NOMO-1 treated with DMSO at 0.1 percent for 48 hours (cell line): ENCODE results near the gene NDUFA12.

Experiments
- DNase-seq: peaks from one replicate; lab custom pipeline; 2025; ENCODE audit not compliant: unreplicated experiment; lab: John Stamatoyannopoulos, UW

NDUFA12 gene

DNA sequence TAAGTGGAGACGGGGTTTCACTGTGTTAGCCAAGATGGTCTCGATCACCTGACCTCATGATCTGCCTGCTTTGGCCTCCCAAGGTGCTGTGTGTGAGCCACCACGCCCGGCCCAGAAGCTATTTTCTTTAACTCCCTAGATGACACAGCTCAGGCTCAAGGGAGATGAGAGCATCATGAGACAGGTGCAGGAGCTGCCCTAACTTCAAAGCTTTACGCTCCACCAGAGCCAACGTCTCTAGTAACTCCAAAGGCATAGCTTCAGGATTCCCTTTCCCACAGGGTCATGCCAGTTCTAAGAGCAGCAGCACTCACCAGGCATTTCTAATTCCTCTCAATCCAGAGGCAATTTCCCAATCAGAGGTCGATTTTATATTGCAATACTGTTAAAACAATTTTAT is 21.0 kb downstream of the NDUFA12 start:
- no peak for DNase-seq

DNA sequence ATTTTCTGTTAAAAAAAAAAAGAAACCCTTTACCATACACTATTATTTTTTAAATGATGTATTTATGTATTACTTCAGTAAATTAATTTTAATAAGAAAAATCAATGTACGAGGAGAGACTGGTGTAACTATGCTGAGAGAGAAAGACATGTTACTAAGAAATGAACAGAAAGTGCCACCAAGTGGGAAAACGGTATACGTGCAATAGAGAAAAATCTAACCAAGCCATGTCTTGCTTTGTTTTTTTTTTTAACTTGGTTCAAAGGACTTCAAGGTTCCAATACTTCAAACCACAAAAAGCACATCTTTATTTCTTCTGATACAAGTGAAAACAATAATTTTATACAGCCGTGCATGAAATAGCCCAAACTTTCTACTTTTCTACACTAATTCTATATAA is 22.9 kb downstream of the NDUFA12 start:
- DNase-seq, result no peak

DNA sequence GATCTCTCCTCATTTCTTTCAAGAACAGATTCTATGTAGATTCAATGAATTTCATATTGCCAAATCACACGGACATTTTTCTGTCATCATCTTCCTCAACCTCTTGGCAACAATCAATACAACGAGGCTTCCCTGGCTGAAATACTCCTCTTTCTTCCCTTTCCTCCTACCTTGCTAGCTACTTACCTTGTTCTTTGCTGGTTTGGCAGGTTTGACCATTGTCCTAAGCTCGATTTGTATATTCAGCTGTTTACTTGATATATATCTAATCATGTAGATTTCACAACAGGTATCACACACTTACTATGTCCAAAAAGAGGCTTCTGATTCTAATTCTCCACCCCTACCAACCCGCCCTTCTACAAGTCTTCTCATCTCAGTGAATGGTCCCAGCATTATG is 23.6 kb downstream of the NDUFA12 start:
- DNase-seq, result no peak

DNA sequence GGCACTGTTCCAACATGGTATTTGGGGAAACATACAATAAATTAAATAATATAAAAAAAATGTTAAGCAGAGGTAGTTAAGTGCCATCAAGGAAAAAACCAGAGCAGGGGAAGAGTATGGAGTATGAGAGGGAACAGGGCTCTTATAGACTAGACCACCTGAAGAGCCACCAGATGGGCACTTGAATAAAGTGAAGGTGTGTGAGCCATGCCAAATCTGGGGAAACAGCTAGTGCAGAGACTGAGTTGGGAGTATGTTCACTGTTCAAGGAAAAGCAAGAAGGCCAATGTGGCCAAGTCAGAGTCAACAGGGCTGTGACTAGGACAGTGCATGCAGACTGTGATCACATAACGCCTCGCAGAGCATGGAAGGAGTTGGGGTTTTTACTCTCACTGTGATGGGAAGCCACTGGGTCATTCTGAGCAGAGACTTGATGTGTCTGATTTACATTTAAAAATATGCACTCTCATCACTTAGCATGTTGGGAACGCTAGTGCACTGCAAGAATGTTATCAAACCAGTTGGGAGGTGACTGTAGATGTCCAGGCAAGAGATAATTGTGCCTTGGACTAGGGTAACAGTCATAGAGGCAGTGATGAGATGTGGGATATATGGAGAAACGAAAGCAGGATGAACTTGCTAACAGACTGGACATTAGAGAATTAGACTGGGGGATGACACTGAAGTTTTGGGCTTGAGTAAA is 25.6 kb downstream of the NDUFA12 start:
- no peak for DNase-seq

DNA sequence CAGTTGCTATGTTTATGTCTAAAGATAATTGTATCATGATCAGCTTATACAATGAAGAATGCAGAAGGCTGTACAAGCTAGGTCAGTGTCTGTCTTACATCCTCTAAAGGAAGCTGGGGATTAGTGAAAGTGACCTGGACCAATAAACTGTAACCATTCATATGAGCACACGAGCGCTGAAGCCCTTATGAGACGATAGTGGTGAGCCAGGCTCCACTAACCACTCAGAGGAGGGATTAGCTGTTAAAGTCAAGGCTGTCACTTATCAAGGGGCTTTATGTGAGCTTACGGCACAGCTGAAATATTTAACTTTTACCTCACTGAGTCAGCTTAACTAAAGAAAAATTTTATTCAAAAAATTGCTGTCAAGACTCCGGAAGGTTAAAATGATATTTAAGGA is 30.3 kb downstream of the NDUFA12 start:
- DNase-seq, result no peak

DNA sequence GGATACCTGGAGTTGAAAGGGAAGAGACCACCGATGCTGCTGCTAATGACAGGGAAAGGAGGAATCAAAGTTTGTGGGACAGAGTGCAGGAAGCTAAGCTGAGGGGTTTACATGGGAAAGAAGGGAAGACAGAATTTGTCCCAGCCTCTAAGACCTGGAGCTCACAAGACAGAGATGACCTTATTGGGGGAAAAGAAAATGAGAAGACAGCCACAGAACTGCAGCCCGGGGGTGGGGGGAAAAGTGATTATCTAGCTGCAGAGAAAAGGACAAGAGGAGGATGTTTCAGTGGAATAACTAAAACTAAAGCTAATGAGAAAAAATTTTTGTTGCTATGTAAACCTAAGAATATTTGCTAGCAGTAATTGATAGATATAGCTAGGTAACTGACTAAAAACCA is 30.7 kb downstream of the NDUFA12 start:
- no peak for DNase-seq

DNA sequence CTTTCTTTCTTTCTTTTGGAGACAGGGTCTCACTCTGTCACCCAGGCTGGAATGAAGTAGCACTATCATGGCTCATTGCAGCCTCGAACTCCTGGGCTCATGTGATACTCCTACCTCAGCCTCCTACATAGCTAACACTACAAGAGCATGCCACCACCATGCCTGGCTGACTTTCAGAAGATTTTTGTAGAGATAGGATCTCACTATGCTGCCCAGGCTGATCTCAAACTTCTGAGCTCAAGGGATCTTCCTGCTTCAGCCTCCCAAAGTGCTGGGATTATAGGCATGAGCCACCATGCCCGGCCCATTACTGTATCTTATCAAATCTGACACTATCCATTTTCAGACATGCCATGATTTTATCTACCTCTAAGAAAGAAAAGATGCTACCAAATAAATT is 31.6 kb downstream of the NDUFA12 start:
- DNase-seq, result no peak

DNA sequence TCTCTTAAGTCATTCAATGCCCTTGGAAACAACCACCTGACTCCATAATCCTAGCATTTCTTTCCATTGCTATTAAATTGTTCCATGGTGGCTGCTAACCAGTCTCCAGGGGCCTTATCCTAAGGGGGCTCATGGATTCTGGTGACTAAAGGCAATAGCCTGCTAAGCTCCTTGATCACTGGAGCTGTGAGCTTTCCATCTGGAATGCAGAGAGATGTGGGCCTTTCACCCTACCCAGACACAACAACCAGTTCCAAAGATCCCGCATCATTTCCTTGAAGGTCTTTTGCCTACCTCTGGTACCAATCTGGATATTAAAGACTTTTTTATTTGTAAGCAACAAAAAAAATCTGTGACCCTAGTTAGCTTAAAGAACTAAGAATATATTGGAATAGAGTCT is 32.9 kb downstream of the NDUFA12 start:
- no peak for DNase-seq

DNA sequence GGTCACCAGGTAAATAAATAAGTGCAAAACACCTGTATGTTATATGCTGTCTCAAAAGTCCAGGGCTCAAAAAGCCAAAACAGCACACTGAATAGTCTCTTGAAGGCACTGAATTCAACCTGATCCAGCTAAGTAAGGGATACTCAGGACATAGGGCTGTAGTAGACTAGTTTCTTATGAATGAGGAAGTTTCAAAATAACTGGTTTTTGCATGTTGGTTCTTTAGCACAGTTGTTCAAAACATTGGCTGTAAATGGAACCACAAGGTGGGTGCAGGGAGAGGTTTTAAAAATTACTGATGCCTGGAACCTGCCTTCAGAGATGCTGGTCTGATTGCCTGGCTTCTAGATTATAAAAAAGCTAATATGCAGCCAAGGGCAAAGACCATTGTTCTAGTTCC is 34.1 kb downstream of the NDUFA12 start:
- DNase-seq, result peak; percentile 4

DNA sequence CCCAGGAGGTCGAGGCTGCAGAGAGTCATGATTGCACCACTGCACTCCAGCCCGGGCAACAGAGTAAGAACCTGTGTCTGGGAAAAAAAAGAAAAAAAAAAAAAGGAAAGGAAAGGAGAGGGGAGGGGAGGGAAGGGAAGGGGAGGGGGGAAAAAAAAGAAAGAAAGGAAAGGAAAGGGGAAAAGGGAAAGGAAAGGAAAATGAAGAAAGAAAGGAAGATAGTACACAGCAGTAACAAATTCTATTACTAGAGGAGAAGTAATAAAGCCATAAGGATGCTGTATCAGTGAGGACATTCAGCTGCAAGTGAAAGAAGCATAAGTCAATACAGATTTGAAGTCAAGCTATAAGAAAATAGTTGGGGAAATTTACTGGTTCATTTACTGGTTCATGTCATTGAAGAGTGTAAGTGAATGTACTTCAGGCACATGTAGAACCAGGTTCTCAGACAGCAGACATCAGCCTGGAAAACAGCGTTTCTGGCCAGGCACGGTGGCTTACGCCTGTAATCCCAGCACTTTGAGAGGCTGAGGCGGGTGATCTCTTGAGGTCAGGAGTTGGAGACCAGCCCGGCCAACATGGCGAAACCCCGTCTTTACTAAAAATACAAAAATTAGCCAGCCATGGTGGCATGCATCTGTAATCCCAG is 37.4 kb downstream of the NDUFA12 start:
- no peak for DNase-seq

DNA sequence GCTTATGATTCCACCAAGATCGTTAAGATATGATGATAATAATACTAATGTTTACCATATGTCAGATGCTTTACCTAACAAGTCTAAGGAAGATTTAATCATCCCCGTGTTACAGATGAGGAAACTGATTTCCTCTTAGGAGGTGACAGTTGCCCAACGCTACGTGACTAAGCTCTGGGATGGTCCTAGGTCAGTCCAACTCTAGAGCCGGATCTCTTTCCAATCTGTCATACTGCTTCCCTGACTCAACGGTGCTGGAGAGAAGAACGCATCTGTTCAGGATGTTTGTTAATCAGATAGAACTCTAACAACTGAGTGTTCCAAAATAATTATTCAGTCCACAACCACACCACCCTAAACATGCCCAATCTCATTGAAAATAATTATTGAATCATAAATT is 39.8 kb downstream of the NDUFA12 start:
- DNase-seq, result no peak

DNA sequence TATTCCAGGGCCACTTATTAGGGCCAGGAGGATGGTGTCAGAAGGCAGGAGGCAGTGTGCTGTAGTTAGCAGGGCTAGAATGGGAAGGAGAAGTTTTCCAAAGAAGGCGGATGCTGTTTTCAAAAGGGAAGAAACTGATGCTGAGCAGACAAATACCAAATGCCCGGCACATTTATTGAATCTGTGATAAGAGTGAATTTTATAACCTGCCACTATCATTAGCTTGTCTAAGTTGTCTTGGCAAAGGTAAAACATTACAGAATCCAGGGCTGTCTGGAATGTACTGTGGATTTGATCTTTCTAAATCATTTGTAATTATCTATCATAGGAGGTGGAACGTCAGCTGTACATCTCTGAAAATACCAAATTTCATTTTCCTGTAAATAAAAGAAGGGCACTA is 40.8 kb downstream of the NDUFA12 start:
- no peak for DNase-seq

DNA sequence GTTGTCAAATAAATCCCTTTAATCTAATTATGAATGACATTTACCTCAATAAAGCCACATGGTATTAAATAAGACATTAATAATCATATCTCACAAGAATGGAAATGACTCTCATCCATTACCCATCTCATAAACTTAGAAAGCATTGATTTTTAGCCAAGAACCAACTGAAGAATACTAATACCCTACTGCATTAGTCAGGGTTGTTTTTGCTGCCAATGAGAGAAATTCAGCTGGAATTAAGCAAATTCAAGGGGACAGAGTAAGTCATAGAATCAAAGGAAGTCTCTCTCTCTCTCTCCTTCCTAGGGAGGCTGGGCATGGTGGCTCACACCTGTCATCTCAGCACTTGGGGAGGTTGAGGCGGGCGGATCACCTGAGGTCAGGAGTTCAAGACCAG is 41.6 kb downstream of the NDUFA12 start:
- DNase-seq, result no peak

DNA sequence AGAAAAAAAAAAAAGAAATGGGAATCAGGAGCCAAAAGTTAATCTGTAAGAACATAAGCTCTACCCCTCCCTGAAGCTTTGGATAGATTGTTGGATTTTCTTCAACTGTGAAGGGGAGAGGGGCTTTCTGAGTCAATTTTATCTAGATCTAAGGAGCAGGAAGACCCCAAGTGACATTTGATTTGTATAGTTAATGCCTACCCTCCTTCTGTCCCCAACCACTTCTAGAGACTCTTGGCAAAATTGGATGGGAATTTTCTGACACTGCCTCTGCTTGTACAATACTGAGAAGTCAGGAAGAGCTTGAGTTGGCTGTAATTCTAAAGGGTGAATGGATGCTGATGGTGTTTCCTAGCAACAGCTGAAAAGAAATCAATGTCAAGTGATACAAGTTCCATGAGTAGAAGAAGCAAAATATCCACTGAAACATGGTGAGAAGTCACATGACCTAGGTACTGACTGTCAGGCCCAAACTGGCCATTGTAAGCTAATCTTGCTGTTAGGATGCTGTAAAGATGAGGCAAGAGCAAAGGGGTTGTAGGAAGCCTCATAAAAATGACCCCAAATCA is 42.2 kb downstream of the NDUFA12 start:
- no peak for DNase-seq

DNA sequence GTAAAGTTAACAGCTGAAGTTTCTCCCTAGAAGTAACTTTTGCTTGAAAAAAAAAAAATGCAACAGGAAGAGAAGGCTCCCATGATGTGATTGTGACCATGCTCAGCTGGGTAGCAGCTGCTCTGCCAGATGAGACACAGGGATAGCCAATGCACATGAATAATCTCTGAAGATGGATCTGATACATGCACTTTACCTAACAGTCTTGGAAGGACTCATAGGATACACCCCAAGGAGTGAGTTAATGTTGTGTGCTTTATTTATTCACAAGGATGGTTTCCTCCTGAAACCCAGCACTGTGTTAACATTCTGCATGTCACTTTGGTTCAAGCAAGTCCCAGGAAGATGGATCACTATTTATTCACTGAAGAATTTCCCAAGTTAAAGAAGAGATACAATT is 46.5 kb downstream of the NDUFA12 start:
- no peak for DNase-seq

DNA sequence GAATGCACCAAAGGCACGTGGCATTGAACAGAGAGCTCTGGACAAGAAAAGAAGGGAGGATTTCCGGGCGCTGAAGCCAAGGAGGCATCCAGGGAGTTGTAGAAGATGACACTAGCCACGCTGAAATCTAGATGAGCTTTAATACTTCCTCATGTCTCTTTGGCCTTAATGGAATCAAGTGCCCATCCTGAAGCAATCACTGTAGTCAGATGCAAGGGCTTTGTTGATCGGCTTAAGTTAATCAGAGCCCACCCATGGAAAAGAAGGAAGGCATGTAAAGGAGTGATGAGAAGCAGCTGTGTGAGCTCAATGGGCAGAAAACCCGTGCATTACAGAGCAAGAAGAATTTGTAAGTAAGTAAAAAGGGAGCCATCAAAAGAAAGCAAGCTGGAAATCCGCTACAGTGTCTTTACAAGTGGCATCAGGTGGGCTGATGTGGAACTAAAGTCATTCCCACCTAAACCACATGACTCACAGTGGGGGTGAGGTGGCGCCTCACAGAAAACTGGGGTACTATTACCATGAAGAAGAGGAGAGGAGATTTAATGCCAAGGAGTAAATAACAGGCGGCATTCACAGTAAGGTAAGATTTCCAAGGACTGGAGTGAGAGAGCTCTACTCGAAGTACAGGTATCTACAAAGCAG is 48.4 kb downstream of the NDUFA12 start:
- DNase-seq, result no peak

DNA sequence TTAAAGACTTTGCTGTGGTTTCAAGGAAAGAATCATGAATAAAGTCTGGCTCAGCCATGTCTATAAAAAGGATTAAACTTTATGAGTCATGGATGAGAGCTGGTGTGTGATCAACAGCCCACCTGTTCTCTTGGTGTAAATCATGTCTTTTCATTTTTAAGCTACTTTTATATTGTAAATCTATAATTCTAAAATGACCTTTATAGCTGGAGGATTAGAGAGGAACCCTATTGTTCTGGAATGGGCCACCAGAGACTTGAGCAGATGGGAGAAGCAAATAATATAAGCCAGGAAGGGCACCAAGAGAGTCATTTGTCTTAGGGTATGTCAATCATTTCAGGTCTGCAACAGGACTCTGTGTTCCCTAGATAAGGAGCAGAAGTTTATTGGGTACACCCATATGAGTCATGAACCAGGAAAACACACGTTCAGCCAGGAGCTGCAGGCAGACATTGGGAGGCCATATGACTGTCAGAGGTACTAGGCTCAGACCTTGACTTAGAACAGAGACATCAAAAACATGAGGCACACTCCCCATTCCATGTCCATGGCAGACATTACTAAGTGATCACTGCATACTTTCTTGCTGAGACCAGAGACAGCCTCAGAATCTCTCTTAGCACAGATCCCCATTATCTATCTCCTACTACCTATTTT is 49.3 kb downstream of the NDUFA12 start:
- DNase-seq, result peak; percentile 11

DNA sequence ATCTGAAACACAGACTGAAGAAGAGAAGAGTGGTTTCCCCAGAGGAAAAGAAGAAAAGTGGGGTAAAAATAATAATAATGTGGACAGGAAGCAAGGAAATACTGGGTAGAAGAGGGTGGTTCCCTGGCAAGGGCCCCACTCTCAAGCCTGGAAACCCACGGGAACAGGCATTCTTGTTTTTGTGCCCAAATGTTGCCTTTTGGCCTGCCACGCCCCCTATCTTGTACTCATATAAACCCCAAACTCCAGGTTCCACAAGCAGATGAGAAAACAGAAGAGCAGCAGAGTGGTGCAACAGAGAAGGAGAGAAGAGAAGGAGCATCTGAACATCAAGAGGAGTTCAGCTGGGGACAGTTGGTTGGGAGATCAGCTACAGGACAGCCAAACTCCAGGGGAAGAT is 51.2 kb downstream of the NDUFA12 start:
- no peak for DNase-seq

DNA sequence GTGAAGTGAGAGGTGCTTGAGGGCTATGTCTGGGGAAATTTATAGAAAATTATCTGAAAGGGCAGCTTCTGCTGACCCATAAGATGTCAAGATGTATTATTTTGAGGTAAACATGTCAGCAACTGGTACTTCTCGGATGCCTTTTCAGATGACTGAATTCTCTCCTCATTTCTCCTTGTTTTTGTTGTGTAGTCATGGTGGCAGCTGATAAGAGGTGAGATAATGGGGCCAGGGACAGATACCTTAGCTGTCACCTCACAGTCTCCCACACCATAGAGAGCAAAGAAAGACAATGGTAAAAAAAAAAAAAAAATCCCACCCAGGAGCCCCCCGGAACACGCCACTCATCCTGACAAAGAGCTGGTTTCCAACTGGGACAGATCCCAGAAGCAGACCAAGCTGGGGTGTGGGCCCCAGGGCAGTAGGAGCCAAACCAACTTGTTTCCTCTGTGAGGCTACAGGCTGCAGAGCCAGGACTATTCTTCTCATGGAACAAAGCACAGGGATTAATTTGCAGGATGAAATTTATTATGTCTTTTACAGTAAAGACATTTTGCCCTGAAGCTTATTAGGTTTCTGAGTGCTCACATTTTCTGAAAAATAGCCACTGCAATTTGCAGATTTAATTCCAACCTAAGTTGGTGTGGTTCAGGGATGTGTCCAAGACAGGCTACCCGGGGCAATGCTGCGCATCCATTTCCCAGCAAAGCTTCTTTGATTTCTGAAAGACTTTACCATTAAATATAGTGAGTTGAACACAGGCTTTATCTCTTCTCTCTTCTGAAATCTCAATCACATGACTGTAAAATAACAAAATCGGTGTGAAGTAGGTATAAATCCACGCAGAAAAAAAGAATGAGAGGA is 52.2 kb downstream of the NDUFA12 start:
- no peak for DNase-seq

DNA sequence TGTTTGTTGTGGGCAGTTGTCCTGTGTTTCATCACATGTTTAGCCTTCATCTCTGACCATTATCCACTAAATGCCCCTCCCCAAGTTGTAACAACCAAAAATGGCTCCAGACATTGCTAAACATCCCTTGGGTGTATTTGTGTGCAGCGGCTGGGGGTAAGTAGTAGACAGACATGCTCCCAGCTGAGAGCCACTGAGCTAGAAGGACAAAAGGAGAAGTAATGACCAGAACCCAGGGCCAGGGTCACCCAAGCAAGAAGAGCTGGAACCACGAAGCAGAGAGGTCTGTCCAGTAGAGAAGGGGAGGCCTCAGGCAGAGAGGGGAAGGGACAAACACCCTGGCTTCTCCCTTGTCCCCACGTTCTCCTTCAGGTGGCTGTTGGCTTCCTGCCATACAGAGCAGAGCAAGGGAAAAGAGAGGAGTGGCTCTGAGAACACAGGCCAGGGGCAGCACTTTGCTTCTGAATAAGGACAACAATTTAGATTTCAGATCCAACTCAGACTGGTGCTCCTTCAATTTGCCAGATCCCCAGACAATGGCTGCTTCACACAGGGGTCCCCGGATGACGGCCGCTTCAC is 55.2 kb downstream of the NDUFA12 start:
- no peak for DNase-seq
